ENCODE measurements around the gene ARMC9. TPM values are rescaled to one million over a fixed set of nuclear protein-coding genes. Genes with fewer than 3 reads are reported as not detected.
"Not testable (repeated sequence)": the region's sequence is repeated elsewhere in the genome, so short reads cannot be mapped to it uniquely, and the experiment has no call there.

ARMC9 gene
- total RNA-seq, 1 experiment from 2014 or later = 42.7 TPM

DNA sequence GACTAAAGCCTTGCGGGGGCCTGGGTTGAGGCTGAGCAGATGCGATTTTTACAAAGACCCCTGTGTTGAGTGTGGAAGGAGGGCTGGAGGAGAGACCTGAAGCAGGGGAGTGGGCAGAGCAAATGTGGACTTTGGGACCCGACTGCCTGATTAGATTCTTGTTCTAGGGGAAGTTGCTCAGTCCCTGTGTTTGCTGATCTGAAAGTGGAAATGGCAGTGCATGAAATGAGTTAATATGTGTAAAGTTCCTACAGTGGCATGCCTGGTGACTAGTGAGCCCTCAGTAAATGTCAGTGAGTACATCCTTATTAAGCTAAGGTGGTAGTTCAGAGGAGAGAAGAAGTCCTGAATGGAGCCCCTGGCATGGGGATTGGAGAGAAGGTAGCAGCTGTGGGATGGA is 52.3 kb downstream of the ARMC9 start:
- Histone ChIP-seq H3K4me1 (ENCODE audit: control insufficient read depth, insufficient read depth, low read length) (no peaks in the 10 kb centered on the region), H3K36me3 (ENCODE audit: control insufficient read depth, insufficient read depth, low read length) (no peaks in the 10 kb centered on the region), H3K4me3 (ENCODE audit: low read depth in 2 of 2, low read length in 2 of 2) (no peak overlapping the region), H3K27me3 (ENCODE audit: control insufficient read depth, insufficient read depth, low read length) (no peaks in the 10 kb centered on the region), H3K27ac (ENCODE audit: low read length) (no peak overlapping the region), H3K9me3 (ENCODE audit: control insufficient read depth, insufficient read depth, low read depth, low read length) (no peaks in the 10 kb centered on the region)
- ChIA-PET CTCF (interaction anchor here (0.6 kb wide), 1 partner anchor 146 kb away, joined by 3 read pairs; no protein-coding TSS in a partner anchor), POLR2A (no interaction called here)
- TF ChIP-seq, protein P1, sequence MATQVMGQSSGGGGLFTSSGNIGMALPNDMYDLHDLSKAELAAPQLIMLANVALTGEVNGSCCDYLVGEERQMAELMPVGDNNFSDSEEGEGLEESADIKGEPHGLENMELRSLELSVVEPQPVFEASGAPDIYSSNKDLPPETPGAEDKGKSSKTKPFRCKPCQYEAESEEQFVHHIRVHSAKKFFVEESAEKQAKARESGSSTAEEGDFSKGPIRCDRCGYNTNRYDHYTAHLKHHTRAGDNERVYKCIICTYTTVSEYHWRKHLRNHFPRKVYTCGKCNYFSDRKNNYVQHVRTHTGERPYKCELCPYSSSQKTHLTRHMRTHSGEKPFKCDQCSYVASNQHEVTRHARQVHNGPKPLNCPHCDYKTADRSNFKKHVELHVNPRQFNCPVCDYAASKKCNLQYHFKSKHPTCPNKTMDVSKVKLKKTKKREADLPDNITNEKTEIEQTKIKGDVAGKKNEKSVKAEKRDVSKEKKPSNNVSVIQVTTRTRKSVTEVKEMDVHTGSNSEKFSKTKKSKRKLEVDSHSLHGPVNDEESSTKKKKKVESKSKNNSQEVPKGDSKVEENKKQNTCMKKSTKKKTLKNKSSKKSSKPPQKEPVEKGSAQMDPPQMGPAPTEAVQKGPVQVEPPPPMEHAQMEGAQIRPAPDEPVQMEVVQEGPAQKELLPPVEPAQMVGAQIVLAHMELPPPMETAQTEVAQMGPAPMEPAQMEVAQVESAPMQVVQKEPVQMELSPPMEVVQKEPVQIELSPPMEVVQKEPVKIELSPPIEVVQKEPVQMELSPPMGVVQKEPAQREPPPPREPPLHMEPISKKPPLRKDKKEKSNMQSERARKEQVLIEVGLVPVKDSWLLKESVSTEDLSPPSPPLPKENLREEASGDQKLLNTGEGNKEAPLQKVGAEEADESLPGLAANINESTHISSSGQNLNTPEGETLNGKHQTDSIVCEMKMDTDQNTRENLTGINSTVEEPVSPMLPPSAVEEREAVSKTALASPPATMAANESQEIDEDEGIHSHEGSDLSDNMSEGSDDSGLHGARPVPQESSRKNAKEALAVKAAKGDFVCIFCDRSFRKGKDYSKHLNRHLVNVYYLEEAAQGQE (IDR thresholded peaks at IDR 0.05; ENCODE audit: insufficient read depth in 1 of 2, low read depth in 2 of 2, low read length in 1 of 2) = no peak
- no TSS peak for BruUV-seq (replicated peaks)
- intact Hi-C loops (cut with micrococcal nuclease; ENCODE audit: unreplicated experiment) (no loop called here), in situ Hi-C loops (cut with HindIII; ENCODE audit: low pct_unique_long_range_greater_than_20kb, low sequenced_read_pairs) (no loop called here)
- DNase-seq (ENCODE audit: low read depth, low spot score) (no peak), ATAC-seq (no peak)

DNA sequence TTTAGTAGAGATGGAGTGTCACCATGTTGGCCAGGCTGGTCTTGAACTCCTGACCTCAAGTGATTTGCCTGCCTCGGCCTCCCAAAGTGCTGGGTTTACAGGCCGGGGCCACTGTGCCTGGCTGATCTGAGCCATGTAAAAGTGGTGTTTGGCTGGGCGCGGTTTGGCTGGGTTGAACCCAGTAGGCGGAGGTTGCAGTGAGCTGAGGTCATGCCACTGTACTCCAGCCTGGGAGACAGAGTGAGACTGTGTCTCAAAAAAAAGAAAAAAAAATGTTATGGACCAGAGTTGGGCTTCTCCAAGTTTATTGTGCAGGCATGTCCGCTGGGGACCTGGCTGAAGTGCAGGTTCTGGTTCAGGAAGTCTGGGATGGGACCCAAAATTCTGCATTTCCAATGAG is 54.9 kb downstream of the ARMC9 start:
- ATAC-seq; CTCF ChIA-PET; H3K27me3 ChIP-seq (ENCODE audit: control insufficient read depth, insufficient read depth, low read length); BruUV-seq (replicated peaks); intact Hi-C loops (cut with micrococcal nuclease; ENCODE audit: unreplicated experiment); H3K36me3 ChIP-seq (ENCODE audit: control insufficient read depth, insufficient read depth, low read length); H3K4me1 ChIP-seq (ENCODE audit: control insufficient read depth, insufficient read depth, low read length); H3K9me3 ChIP-seq (ENCODE audit: control insufficient read depth, insufficient read depth, low read depth, low read length); in situ Hi-C loops (cut with HindIII; ENCODE audit: low pct_unique_long_range_greater_than_20kb, low sequenced_read_pairs); H3K4me3 ChIP-seq (ENCODE audit: low read depth in 2 of 2, low read length in 2 of 2); POLR2A ChIA-PET; DNase-seq (ENCODE audit: low read depth, low spot score); H3K27ac ChIP-seq (ENCODE audit: low read length): not testable (repeated sequence)

DNA sequence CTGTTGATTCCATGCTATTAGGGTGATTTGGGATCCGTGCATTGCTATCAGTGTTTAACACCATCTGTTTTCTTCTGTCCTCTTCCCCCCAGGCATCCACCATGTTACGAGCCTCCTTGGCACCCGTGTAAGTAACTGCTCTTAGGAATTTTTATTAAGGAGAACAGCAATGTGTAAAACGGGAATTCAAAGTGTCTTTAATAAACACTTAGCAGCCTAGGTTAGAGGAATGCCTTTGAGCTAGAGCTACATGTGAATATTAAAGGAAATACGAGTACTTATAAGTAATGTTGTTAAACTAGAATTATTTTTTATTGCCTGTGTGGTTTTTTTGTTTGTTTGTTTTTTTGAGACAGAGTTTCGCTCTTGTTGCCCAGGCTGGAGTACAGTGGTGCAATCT is 58.1 kb downstream of the ARMC9 start:
- Histone ChIP-seq H3K36me3 (ENCODE audit: control insufficient read depth, insufficient read depth, low read length) (no peaks in the 10 kb centered on the region), H3K4me1 (ENCODE audit: control insufficient read depth, insufficient read depth, low read length) (no peaks in the 10 kb centered on the region), H3K27ac (ENCODE audit: low read length) (no peak overlapping the region), H3K27me3 (ENCODE audit: control insufficient read depth, insufficient read depth, low read length) (no peaks in the 10 kb centered on the region), H3K9me3 (ENCODE audit: control insufficient read depth, insufficient read depth, low read depth, low read length) (no peaks in the 10 kb centered on the region), H3K4me3 (ENCODE audit: low read depth in 2 of 2, low read length in 2 of 2) (no peak overlapping the region)
- ATAC-seq = no peak
- ChIA-PET POLR2A (no interaction called here), CTCF (no interaction called here)
- TF ChIP-seq, protein P1 (IDR thresholded peaks at IDR 0.05; ENCODE audit: insufficient read depth in 1 of 2, low read depth in 2 of 2, low read length in 1 of 2) = no peak
- TF ChIP-seq TCF7L2 (IDR thresholded peaks at IDR 0.05; ENCODE audit: low read depth, low read length) (peak; percentile 91), SIN3A (IDR thresholded peaks at IDR 0.05; ENCODE audit: borderline replicate concordance, insufficient read depth, low read depth, low read length) (no peak)
- BruUV-seq (replicated peaks) = no TSS peak
- intact Hi-C loops (cut with micrococcal nuclease; ENCODE audit: unreplicated experiment) = no loop called here
- no peak for DNase-seq (ENCODE audit: low read depth, low spot score)
- in situ Hi-C loops (cut with HindIII; ENCODE audit: low pct_unique_long_range_greater_than_20kb, low sequenced_read_pairs) = no loop called here
